ENCODE results near the gene NMB. TPM values are rescaled to one million over a fixed set of nuclear protein-coding genes. Genes with fewer than 3 reads are reported as not detected.
"Not testable (repeated sequence)": the region's sequence is repeated elsewhere in the genome, so short reads cannot be mapped to it uniquely, and the experiment has no call there.

Gene NMB
- total RNA-seq, 4 donors from 2014 or later: 12.9 to 43.4 (median 23.5) TPM

- no peak for DNase-seq
- no peaks in the 10 kb centered on the region for H3K27me3 ChIP-seq
These were observed 39.4 kb upstream of the NMB start for GRCh38 chr15:84697236-84697990.

DNA sequence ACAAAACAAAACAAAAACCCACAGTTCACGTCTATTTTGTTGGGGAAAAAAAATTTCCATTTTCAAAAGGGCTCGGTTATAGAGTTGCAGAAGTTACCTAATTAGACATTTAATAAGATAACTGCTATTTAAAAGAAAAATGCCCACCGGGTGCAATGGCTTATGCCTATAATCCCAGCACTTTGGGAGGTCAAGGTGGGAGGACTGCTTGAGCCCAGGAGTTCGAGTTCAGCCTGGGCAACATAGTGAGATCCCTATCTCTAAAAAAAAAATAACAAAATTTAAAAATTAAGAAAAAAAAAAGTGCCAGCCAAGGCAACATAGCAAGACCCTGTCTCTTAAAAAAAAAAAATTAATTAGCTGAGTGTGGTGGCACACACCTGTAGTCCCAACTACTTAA is 38.8 kb upstream of the NMB start:
- WGBS, 2 donors: 89 to 92% methylated on average over 4 of the region's 4 CpGs
- H3K4me3 ChIP-seq (replicated peaks in 1 of 3): no peak overlapping the region
- no peaks in the 10 kb centered on the region for H3K36me3 ChIP-seq
- H3K9me3 ChIP-seq: no peaks in the 10 kb centered on the region
- intact Hi-C loops (cut with DNase I): no loop called here
- no peak for DNase-seq
- no peak overlapping the region for H3K27ac ChIP-seq
- H3K27me3 ChIP-seq: no peaks in the 10 kb centered on the region
- TF ChIP-seq, protein P1, sequence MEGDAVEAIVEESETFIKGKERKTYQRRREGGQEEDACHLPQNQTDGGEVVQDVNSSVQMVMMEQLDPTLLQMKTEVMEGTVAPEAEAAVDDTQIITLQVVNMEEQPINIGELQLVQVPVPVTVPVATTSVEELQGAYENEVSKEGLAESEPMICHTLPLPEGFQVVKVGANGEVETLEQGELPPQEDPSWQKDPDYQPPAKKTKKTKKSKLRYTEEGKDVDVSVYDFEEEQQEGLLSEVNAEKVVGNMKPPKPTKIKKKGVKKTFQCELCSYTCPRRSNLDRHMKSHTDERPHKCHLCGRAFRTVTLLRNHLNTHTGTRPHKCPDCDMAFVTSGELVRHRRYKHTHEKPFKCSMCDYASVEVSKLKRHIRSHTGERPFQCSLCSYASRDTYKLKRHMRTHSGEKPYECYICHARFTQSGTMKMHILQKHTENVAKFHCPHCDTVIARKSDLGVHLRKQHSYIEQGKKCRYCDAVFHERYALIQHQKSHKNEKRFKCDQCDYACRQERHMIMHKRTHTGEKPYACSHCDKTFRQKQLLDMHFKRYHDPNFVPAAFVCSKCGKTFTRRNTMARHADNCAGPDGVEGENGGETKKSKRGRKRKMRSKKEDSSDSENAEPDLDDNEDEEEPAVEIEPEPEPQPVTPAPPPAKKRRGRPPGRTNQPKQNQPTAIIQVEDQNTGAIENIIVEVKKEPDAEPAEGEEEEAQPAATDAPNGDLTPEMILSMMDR (IDR thresholded peaks at IDR 0.05): no peak
- peaks cover 0 to 9% of the 10 kb centered on the region in 2 donors for H3K4me1 ChIP-seq

More at GRCh38 chr15:84697236-84697990, 39.4 kb upstream of the NMB start:
- Histone ChIP-seq H3K4me1 (peaks cover 0 to 9% of the 10 kb centered on the region in 2 donors), H3K4me3 (replicated peaks in 1 of 3) (no peak overlapping the region), H3K9me3 (no peaks in the 10 kb centered on the region), H3K36me3 (no peaks in the 10 kb centered on the region), H3K27ac (no peak overlapping the region)
- WGBS, 2 donors: 45 to 53% methylated on average over 1 of the region's 1 CpG
- intact Hi-C loops (cut with DNase I): no loop called here
- TF ChIP-seq, protein P1 (IDR thresholded peaks at IDR 0.05): no peak
- no peak for TF ChIP-seq POLR2A (IDR thresholded peaks at IDR 0.05)

- Histone ChIP-seq H3K27ac (no peak overlapping the region), H3K27me3 (no peaks in the 10 kb centered on the region), H3K36me3 (peaks cover 0 to 7% of the 10 kb centered on the region in 2 donors), H3K4me1 (no peaks in the 10 kb centered on the region), H3K4me3 (replicated peaks in 1 of 3) (no peak overlapping the region), H3K9me3 (no peaks in the 10 kb centered on the region)
- 96 to 97% methylated on average over 8 of the region's 8 CpGs for WGBS, 2 donors
- intact Hi-C loops (cut with DNase I): no loop called here
- DNase-seq: no peak
- TF ChIP-seq POLR2A (IDR thresholded peaks at IDR 0.05): no peak
- TF ChIP-seq, protein P1 (IDR thresholded peaks at IDR 0.05): no peak
These were observed 32.3 kb upstream of the NMB start for GRCh38 chr15:84690342-84690741.

- Histone ChIP-seq H3K27me3 (no peaks in the 10 kb centered on the region), H3K4me1 (no peaks in the 10 kb centered on the region), H3K36me3 (peaks cover 0 to 7% of the 10 kb centered on the region in 2 donors), H3K4me3 (replicated peaks in 1 of 3) (no peak overlapping the region), H3K27ac (no peak overlapping the region), H3K9me3 (no peaks in the 10 kb centered on the region)
- 92 to 95% methylated on average over 4 of the region's 4 CpGs for WGBS, 2 donors
- no peak for DNase-seq
- TF ChIP-seq POLR2A (IDR thresholded peaks at IDR 0.05): no peak
- TF ChIP-seq, protein P1 (IDR thresholded peaks at IDR 0.05): no peak
- intact Hi-C loops (cut with DNase I): no loop called here
These were observed 31.9 kb upstream of the NMB start for GRCh38 chr15:84689858-84690257.

DNA sequence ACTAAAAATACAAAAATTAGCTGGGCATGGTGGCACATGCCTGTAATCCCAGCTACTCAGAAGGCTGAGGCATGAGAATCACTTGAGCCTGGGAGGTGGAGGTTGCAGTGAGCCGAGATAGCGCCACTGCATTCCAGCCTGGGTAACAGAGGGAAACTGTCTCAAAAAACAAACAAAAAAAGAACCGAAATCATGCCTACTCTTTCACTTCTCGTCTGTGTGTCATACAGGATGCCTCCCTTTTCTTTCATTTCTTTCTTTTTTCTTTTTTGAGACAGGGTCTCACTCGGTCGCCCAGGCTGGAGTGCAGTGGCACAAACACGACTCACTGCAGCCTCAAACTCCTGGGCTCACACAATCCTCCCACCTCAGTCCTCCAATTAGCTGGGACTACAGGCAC is 28.4 kb upstream of the NMB start:
- H3K4me1 ChIP-seq: peaks cover 0 to 11% of the 10 kb centered on the region in 2 donors
- DNase-seq; intact Hi-C loops (cut with DNase I); H3K4me3 ChIP-seq (replicated peaks in 1 of 3); H3K36me3 ChIP-seq; H3K27ac ChIP-seq; H3K27me3 ChIP-seq; H3K9me3 ChIP-seq: not testable (repeated sequence)
- WGBS, 2 donors: 95 to 96% methylated on average over 7 of the region's 7 CpGs

Data from thyroid gland (tissue), 4 donors.